ENCODE data around the gene STX11.

Gene STX11

GRCh38 chr6:144202879-144203468 is 52.7 kb downstream of the STX11 start:
- TF ChIP-seq GATA3 (IDR thresholded peaks at IDR 0.05; ENCODE audit: low read depth, low read length) (no peak), GATA2 (IDR thresholded peaks at IDR 0.05; ENCODE audit: low read depth, low read length) (no peak)

- TF ChIP-seq GATA2 (IDR thresholded peaks at IDR 0.05; ENCODE audit: low read depth, low read length) (no peak), GATA3 (IDR thresholded peaks at IDR 0.05; ENCODE audit: low read depth, low read length) (no peak)
Observed at GRCh38 chr6:144211160-144211559, 60.8 kb downstream of the STX11 start.

- no peak for TF ChIP-seq GATA3 (IDR thresholded peaks at IDR 0.05; ENCODE audit: low read depth, low read length)
- no peak for TF ChIP-seq GATA2 (IDR thresholded peaks at IDR 0.05; ENCODE audit: low read depth, low read length)
Observed at GRCh38 chr6:144213315-144213714, 63.0 kb downstream of the STX11 start.

GRCh38 chr6:144214029-144214428 is 63.7 kb downstream of the STX11 start:
- TF ChIP-seq GATA3 (IDR thresholded peaks at IDR 0.05; ENCODE audit: low read depth, low read length) (no peak), GATA2 (IDR thresholded peaks at IDR 0.05; ENCODE audit: low read depth, low read length) (no peak)

GRCh38 chr6:144214622-144215401 is 64.5 kb downstream of the STX11 start:
- no peak for TF ChIP-seq GATA2 (IDR thresholded peaks at IDR 0.05; ENCODE audit: low read depth, low read length)
- no peak for TF ChIP-seq GATA3 (IDR thresholded peaks at IDR 0.05; ENCODE audit: low read depth, low read length)

GRCh38 chr6:144215402-144215931 is 65.2 kb downstream of the STX11 start:
- no peak for TF ChIP-seq GATA2 (IDR thresholded peaks at IDR 0.05; ENCODE audit: low read depth, low read length)
- no peak for TF ChIP-seq GATA3 (IDR thresholded peaks at IDR 0.05; ENCODE audit: low read depth, low read length)

GRCh38 chr6:144215932-144216667 is 65.8 kb downstream of the STX11 start:
- TF ChIP-seq GATA2 (IDR thresholded peaks at IDR 0.05; ENCODE audit: low read depth, low read length): no peak; the same call in 1 of the 2 replicates
- TF ChIP-seq GATA3 (IDR thresholded peaks at IDR 0.05; ENCODE audit: low read depth, low read length): no peak

GRCh38 chr6:144216668-144217218 is 66.4 kb downstream of the STX11 start:
- TF ChIP-seq GATA3 (IDR thresholded peaks at IDR 0.05; ENCODE audit: low read depth, low read length) (no peak), GATA2 (IDR thresholded peaks at IDR 0.05; ENCODE audit: low read depth, low read length) (no peak)

GRCh38 chr6:144217264-144217663 is 66.9 kb downstream of the STX11 start:
- TF ChIP-seq GATA3 (IDR thresholded peaks at IDR 0.05; ENCODE audit: low read depth, low read length): no peak
- TF ChIP-seq GATA2 (IDR thresholded peaks at IDR 0.05; ENCODE audit: low read depth, low read length): no peak

GRCh38 chr6:144217797-144218196 is 67.5 kb downstream of the STX11 start:
- TF ChIP-seq GATA3 (IDR thresholded peaks at IDR 0.05; ENCODE audit: low read depth, low read length) (no peak), GATA2 (IDR thresholded peaks at IDR 0.05; ENCODE audit: low read depth, low read length) (no peak)

- TF ChIP-seq GATA3 (IDR thresholded peaks at IDR 0.05; ENCODE audit: low read depth, low read length) (no peak), GATA2 (IDR thresholded peaks at IDR 0.05; ENCODE audit: low read depth, low read length) (no peak)
Observed at GRCh38 chr6:144219056-144219685, 68.9 kb downstream of the STX11 start.

GRCh38 chr6:144220031-144220790 is 69.9 kb downstream of the STX11 start:
- TF ChIP-seq GATA2 (IDR thresholded peaks at IDR 0.05; ENCODE audit: low read depth, low read length) (no peak), GATA3 (IDR thresholded peaks at IDR 0.05; ENCODE audit: low read depth, low read length) (no peak)

- no peak for TF ChIP-seq GATA2 (IDR thresholded peaks at IDR 0.05; ENCODE audit: low read depth, low read length)
- TF ChIP-seq GATA3 (IDR thresholded peaks at IDR 0.05; ENCODE audit: low read depth, low read length): no peak
Observed at GRCh38 chr6:144223686-144224085, 73.4 kb downstream of the STX11 start.
